SK-N-SH treated with all-trans-retinoic acid at 6 μM for 48 hours (cell line): ENCODE data around the gene OR7G3.

Experiments used
- ATAC-seq: fragments of 200-7000 bp; cut with Tn5 transposase; 3 replicates; pipeline ENCODE4 v1.9.1; 2020; ENCODE audit warnings: mild to moderate bottlenecking, moderate library complexity
- ARNTL ChIP-seq: fragments of 450-650 bp; formaldehyde crosslinking; IDR thresholded peaks from 2 replicates; pipeline ENCODE4 v1.5.0; 2020; ENCODE audit warnings: low read depth, mild to moderate bottlenecking, moderate library complexity, borderline replicate concordance
- BACH2 ChIP-seq: fragments of 250-450 bp; sonication (Bioruptor Pico); IDR thresholded peaks from 2 replicates; pipeline ENCODE4 v1.9.0; 2021; ENCODE audit warnings: mild to moderate bottlenecking, borderline replicate concordance
- CREB5 ChIP-seq: fragments of 250-450 bp; sonication (Bioruptor Pico); IDR thresholded peaks from 2 replicates; pipeline ENCODE4 v1.5.1; 2020; ENCODE audit warnings: low read depth, mild to moderate bottlenecking, moderate library complexity
- CSRNP3 ChIP-seq: fragments of 250-450 bp; sonication (Bioruptor Pico); IDR thresholded peaks from 2 replicates; pipeline ENCODE4 v1.5.1; 2021; ENCODE audit warnings: mild to moderate bottlenecking, moderate library complexity
- ESRRG ChIP-seq: fragments of 250-450 bp; sonication (Bioruptor Pico); IDR thresholded peaks from 2 replicates; pipeline ENCODE4 v1.6.1; 2021; ENCODE audit warnings: mild to moderate bottlenecking
- GLIS3 ChIP-seq: fragments of 250-450 bp; sonication (Bioruptor Pico); IDR thresholded peaks from 2 replicates; pipeline ENCODE4 v1.5.0; 2020; ENCODE audit warnings: mild to moderate bottlenecking, moderate library complexity
- ISL1 ChIP-seq: fragments of 250-450 bp; sonication (Bioruptor Pico); IDR thresholded peaks from 2 replicates; pipeline ENCODE4 v2.1.2; 2022; ENCODE audit warnings: mild to moderate bottlenecking, moderate library complexity
- OSR1 ChIP-seq: fragments of 250-450 bp; sonication (Bioruptor Pico); IDR thresholded peaks from 2 replicates; pipeline ENCODE4 v1.8.0; 2022; ENCODE audit warnings: moderate library complexity, mild to moderate bottlenecking, inconsistent platforms
- POU6F1 ChIP-seq: fragments of 250-450 bp; sonication (Bioruptor Pico); IDR thresholded peaks from 2 replicates; pipeline ENCODE4 v1.8.0; 2021; ENCODE audit warnings: low read depth, mild to moderate bottlenecking, moderate library complexity, borderline replicate concordance
- PPARA ChIP-seq: fragments of 250-450 bp; sonication (Bioruptor Pico); IDR thresholded peaks from 2 replicates; pipeline ENCODE4 v1.5.0; 2020; ENCODE audit warnings: mild to moderate bottlenecking, borderline replicate concordance
- RARB ChIP-seq: fragments of 250-450 bp; sonication (Bioruptor Pico); IDR thresholded peaks from 2 replicates; pipeline ENCODE4 v1.8.0; 2021; ENCODE audit warnings: mild to moderate bottlenecking, moderate library complexity
- SNAI2 ChIP-seq: fragments of 250-450 bp; sonication (Bioruptor Pico); IDR thresholded peaks from 2 replicates; pipeline ENCODE4 v1.5.0; 2020; ENCODE audit warnings: mild to moderate bottlenecking, moderate library complexity
- TCF4 ChIP-seq: fragments of 250-450 bp; sonication (Bioruptor Pico); IDR thresholded peaks from 2 replicates; pipeline ENCODE4 v1.8.0; 2021; ENCODE audit warnings: mild to moderate bottlenecking, moderate library complexity, borderline replicate concordance
- TOX ChIP-seq: fragments of 250-450 bp; sonication (Bioruptor Pico); IDR thresholded peaks from 2 replicates; pipeline ENCODE4 v1.8.0; 2021; ENCODE audit warnings: mild to moderate bottlenecking, moderate library complexity, borderline replicate concordance
- TSHZ2 ChIP-seq: fragments of 250-450 bp; sonication (Bioruptor Pico); IDR thresholded peaks from 2 replicates; pipeline ENCODE4 v1.5.0; 2020; ENCODE audit warnings: mild to moderate bottlenecking, moderate library complexity
- ZC3H10 ChIP-seq: fragments of 250-450 bp; sonication (Bioruptor Pico); IDR thresholded peaks from 2 replicates; pipeline ENCODE4 v1.5.1; 2021; ENCODE audit warnings: mild to moderate bottlenecking, moderate library complexity
- ZFP3 ChIP-seq: fragments of 250-450 bp; sonication (Bioruptor Pico); IDR thresholded peaks from 2 replicates; pipeline ENCODE4 v1.5.0; 2020; ENCODE audit warnings: mild to moderate bottlenecking, moderate library complexity
- ZFP30 ChIP-seq: fragments of 450-650 bp; formaldehyde crosslinking; IDR thresholded peaks from 2 replicates; pipeline ENCODE4 v1.5.0; 2022; ENCODE audit warnings: mild to moderate bottlenecking, moderate library complexity
- ZNF565 ChIP-seq: fragments of 450-650 bp; formaldehyde crosslinking; conservative IDR thresholded peaks from 2 replicates; pipeline ENCODE4 v1.5.0; 2020; ENCODE audit warnings: low read depth, mild to moderate bottlenecking, moderate library complexity
- ZNF70 ChIP-seq: fragments of 450-650 bp; formaldehyde crosslinking; IDR thresholded peaks from 2 replicates; pipeline ENCODE4 v1.5.0; 2020; ENCODE audit warnings: mild to moderate bottlenecking, moderate library complexity
- ZNF8 ChIP-seq: fragments of 450-650 bp; formaldehyde crosslinking; IDR thresholded peaks from 2 replicates; pipeline ENCODE4 v1.5.0; 2020; ENCODE audit warnings: mild to moderate bottlenecking, moderate library complexity
- TF ChIP-seq, protein P1 (sequence below): fragments of 250-450 bp; sonication (Bioruptor Pico); IDR thresholded peaks from 2 replicates; pipeline ENCODE4 v1.8.0; 2020; ENCODE audit warnings: mild to moderate bottlenecking, moderate library complexity, borderline replicate concordance

OR7G3 gene

GRCh38 chr19:9171393-9171991 lies 44.7 kb upstream of the OR7G3 start:
- no peak for ATAC-seq
- TF ChIP-seq TOX (CRISPR knock-in tag) (no peak), OSR1 (no peak), GLIS3 (no peak), SNAI2 (CRISPR knock-in tag) (no peak), ISL1 (CRISPR knock-in tag) (no peak), BACH2 (no peak), PPARA (CRISPR knock-in tag) (no peak), ZNF70 (CRISPR knock-in tag) (no peak)

GRCh38 chr19:9166846-9167245 lies 40.1 kb upstream of the OR7G3 start:
- TF ChIP-seq ZFP3 (CRISPR knock-in tag) (no peak), PPARA (CRISPR knock-in tag) (no peak), POU6F1 (CRISPR knock-in tag) (no peak), ESRRG (CRISPR knock-in tag) (no peak), CREB5 (CRISPR knock-in tag) (no peak), TOX (CRISPR knock-in tag) (no peak)
- TF ChIP-seq, all 23 proteins: peak for 0
- ATAC-seq: no peak

- ATAC-seq: no peak
- TF ChIP-seq ZNF70 (CRISPR knock-in tag): no peak
- TF ChIP-seq GLIS3: no peak
- TF ChIP-seq ZFP30 (CRISPR knock-in tag): no peak
- no peak for TF ChIP-seq PPARA (CRISPR knock-in tag)
- no peak for TF ChIP-seq TCF4
- no peak for TF ChIP-seq ESRRG (CRISPR knock-in tag)
- TF ChIP-seq ISL1 (CRISPR knock-in tag): no peak
- TF ChIP-seq POU6F1 (CRISPR knock-in tag): no peak
- no peak for TF ChIP-seq ZNF565 (CRISPR knock-in tag)
- TF ChIP-seq SNAI2 (CRISPR knock-in tag): no peak
- TF ChIP-seq OSR1: no peak
- no peak for TF ChIP-seq ZFP3 (CRISPR knock-in tag)
- no peak for TF ChIP-seq TOX (CRISPR knock-in tag)
- no peak for TF ChIP-seq RARB
- TF ChIP-seq BACH2: no peak
- TF ChIP-seq, protein P1, sequence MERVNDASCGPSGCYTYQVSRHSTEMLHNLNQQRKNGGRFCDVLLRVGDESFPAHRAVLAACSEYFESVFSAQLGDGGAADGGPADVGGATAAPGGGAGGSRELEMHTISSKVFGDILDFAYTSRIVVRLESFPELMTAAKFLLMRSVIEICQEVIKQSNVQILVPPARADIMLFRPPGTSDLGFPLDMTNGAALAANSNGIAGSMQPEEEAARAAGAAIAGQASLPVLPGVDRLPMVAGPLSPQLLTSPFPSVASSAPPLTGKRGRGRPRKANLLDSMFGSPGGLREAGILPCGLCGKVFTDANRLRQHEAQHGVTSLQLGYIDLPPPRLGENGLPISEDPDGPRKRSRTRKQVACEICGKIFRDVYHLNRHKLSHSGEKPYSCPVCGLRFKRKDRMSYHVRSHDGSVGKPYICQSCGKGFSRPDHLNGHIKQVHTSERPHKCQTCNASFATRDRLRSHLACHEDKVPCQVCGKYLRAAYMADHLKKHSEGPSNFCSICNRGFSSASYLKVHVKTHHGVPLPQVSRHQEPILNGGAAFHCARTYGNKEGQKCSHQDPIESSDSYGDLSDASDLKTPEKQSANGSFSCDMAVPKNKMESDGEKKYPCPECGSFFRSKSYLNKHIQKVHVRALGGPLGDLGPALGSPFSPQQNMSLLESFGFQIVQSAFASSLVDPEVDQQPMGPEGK (CRISPR knock-in tag): no peak
- TF ChIP-seq ZC3H10 (CRISPR knock-in tag): no peak
- TF ChIP-seq, all 23 proteins: peak for 0
Observed at GRCh38 chr19:9165261-9165660, 38.5 kb upstream of the OR7G3 start.

- no peak for ATAC-seq
Observed at GRCh38 chr19:9161427-9161826, 34.7 kb upstream of the OR7G3 start.

More at GRCh38 chr19:9161427-9161826, 34.7 kb upstream of the OR7G3 start:
- no peak for TF ChIP-seq TCF4
- no peak for TF ChIP-seq PPARA (CRISPR knock-in tag)
- no peak for TF ChIP-seq ARNTL (CRISPR knock-in tag)
- TF ChIP-seq CSRNP3 (CRISPR knock-in tag): no peak
- TF ChIP-seq ESRRG (CRISPR knock-in tag): no peak
- no peak for TF ChIP-seq ZNF8 (CRISPR knock-in tag)
- TF ChIP-seq GLIS3: no peak
- no peak for TF ChIP-seq TSHZ2 (CRISPR knock-in tag)
- TF ChIP-seq RARB: no peak
- no peak for TF ChIP-seq OSR1
- TF ChIP-seq ZNF565 (CRISPR knock-in tag): no peak
- TF ChIP-seq ISL1 (CRISPR knock-in tag): no peak
- TF ChIP-seq ZNF70 (CRISPR knock-in tag): no peak
- no peak for TF ChIP-seq ZC3H10 (CRISPR knock-in tag)
- TF ChIP-seq ZFP3 (CRISPR knock-in tag): no peak
- no peak for TF ChIP-seq ZFP30 (CRISPR knock-in tag)
